Progenitor cell of endocrine pancreas (in vitro differentiated cells): ENCODE results near the gene NDUFS2. TPM values are rescaled to one million over a fixed set of nuclear protein-coding genes. Genes with fewer than 3 reads are reported as not detected.

Experiments
- DNase-seq: peaks from one replicate; pipeline ENCODE4 v3.0.0; 2021; ENCODE audit warnings: low spot score; ENCODE audit not compliant: unreplicated experiment
- H3K27ac Mint-ChIP-seq: 2 replicates; pipeline ENCODE4 v1.8.0; 2021; ENCODE audit warnings: mild to moderate bottlenecking, moderate library complexity, mixed read lengths
- H3K27me3 Mint-ChIP-seq: 2 replicates; pipeline ENCODE4 v1.8.0; 2021; ENCODE audit warnings: mixed read lengths
- H3K36me3 Mint-ChIP-seq: 2 replicates; pipeline ENCODE4 v1.8.0; 2022; ENCODE audit warnings: mixed read lengths; ENCODE audit not compliant: insufficient read depth
- H3K4me1 Mint-ChIP-seq: 2 replicates; pipeline ENCODE4 v1.8.0; 2021; ENCODE audit warnings: low read depth, mixed read lengths
- H3K4me3 Mint-ChIP-seq: 2 replicates; pipeline ENCODE4 v1.8.0; 2021; ENCODE audit warnings: low read depth, mild to moderate bottlenecking, moderate library complexity, mixed read lengths
- H3K9me3 Mint-ChIP-seq: 2 replicates; pipeline ENCODE4 v1.8.0; 2021; ENCODE audit warnings: low read depth, mixed read lengths
- CTCF ChIP-seq: fragments of 200-600 bp; sonication (generic); IDR thresholded peaks from one replicate; pipeline ENCODE4 v1.5.0; 2021; ENCODE audit warnings: antibody characterized with exemption, mild to moderate bottlenecking; ENCODE audit not compliant: unreplicated experiment
- total RNA-seq: library from RNA; stranded (reverse); gene quantifications from 2 replicates; pipeline ENCODE4 v1.2.1, GENCODE V29; 2021

Gene NDUFS2
- total RNA-seq, 1 donor from 2014 or later, result 103 TPM

- DNase-seq, result no peak
- no peak overlapping the region for H3K27ac Mint-ChIP-seq
- peaks cover 6% of the 10 kb centered on the region for H3K36me3 Mint-ChIP-seq
- no peaks in the 10 kb centered on the region for H3K9me3 Mint-ChIP-seq
- H3K27me3 Mint-ChIP-seq, result peaks cover 3% of the 10 kb centered on the region
- no peak overlapping the region for H3K4me3 Mint-ChIP-seq
- no peak for TF ChIP-seq CTCF
- peaks cover 16% of the 10 kb centered on the region for H3K4me1 Mint-ChIP-seq
Observed at GRCh38 chr1:161199506-161200139, 2.5 kb upstream of the NDUFS2 start.

DNA sequence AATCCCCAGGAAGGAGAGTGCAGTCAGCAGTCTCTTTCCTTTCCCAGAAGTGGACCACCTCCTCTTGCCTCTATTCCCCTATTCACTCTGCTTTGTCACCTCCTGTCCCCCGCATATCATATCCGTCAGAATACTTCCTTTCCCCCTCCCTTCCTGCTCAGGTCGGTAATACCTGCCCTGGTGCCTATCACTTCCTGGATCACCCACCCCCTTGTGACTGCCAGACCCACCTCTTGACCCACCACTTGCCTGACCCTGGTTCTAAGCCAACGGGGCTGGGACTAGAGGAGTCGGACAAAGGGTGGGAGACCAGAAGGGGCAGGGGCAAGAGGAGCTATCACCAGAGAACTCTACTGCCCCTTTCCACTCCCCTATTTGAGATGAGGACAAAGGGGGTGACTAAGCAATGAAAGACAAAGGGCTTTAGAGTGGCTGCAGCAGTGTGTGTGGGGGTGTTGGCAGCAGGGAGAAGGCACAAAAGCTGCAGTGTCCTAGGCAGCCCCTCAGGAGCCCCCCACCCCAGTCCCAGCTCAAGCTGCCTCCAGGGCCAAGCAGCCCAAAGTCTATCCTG, 1.7 kb upstream of the NDUFS2 start:
- Mint-ChIP-seq H3K36me3 (peaks cover 7% of the 10 kb centered on the region), H3K4me3 (no peak overlapping the region)

DNA sequence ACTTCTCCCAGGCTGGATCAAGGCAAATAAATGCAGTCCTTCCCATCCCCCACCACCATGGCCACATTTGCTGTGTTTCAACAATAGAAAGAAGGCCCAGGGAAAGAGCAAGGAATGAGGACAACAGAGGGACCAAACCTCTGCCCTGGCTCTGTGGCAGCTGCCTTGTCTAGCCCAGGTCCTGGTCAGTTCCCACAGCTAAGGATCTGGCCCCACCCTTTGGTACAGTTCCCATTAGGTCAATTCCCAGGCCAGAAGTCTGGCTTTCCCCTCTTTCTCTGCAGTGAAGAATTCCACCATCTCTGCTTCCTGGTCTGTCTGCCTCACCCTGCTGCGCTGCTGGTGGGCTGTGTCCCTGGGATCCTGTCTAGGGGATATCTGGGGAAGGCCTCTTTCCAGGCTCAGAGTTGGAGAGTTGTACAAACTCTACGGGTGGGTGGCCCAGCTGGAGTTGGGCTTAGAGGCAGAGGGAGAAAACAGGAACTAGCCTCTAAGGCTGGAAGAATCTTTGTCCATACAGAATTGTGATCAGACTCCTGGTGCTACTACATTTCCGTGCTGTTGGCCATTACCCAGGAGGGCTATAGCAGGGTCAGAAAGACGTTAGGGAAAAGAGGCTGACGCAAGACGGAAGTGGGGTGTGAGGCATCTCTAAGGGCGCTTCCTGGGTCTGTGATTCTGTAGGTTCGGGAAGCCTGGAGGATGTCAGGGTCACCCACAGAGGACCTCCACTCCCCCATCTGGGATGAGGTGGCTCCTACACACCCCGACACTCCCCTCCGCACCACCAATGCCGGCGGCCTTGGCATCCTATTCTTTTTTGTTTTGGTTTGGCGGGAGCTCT, 953 bp upstream of the NDUFS2 start:
- peak overlapping the region; percentile 85 for H3K4me3 Mint-ChIP-seq
- H3K4me1 Mint-ChIP-seq, result peaks cover 16% of the 10 kb centered on the region
- H3K27me3 Mint-ChIP-seq, result peaks cover 3% of the 10 kb centered on the region
- peaks cover 7% of the 10 kb centered on the region for H3K36me3 Mint-ChIP-seq
- peak overlapping the region; percentile 98 for H3K27ac Mint-ChIP-seq
- H3K9me3 Mint-ChIP-seq, result no peaks in the 10 kb centered on the region
- no peak for DNase-seq
- TF ChIP-seq CTCF, result no peak

More for the DNA sequence above, 1.7 kb upstream of the NDUFS2 start:
- H3K9me3 Mint-ChIP-seq, result no peaks in the 10 kb centered on the region
- H3K27me3 Mint-ChIP-seq, result peaks cover 3% of the 10 kb centered on the region
- H3K4me1 Mint-ChIP-seq, result peaks cover 16% of the 10 kb centered on the region
- no peak for DNase-seq
- H3K27ac Mint-ChIP-seq, result peak overlapping the region; percentile 77
- TF ChIP-seq CTCF, result no peak

GRCh38 chr1:161206411-161207140, 4.4 kb downstream of the NDUFS2 start:
- Mint-ChIP-seq H3K27ac (no peak overlapping the region), H3K4me1 (peaks cover 11% of the 10 kb centered on the region), H3K27me3 (no peaks in the 10 kb centered on the region), H3K4me3 (no peak overlapping the region), H3K36me3 (peaks cover 16% of the 10 kb centered on the region), H3K9me3 (no peaks in the 10 kb centered on the region)
- TF ChIP-seq CTCF, result no peak
- DNase-seq, result no peak

GRCh38 chr1:161207173-161207572, 5.0 kb downstream of the NDUFS2 start:
- Mint-ChIP-seq H3K36me3 (peaks cover 21% of the 10 kb centered on the region), H3K4me3 (no peak overlapping the region), H3K9me3 (no peaks in the 10 kb centered on the region), H3K4me1 (peaks cover 10% of the 10 kb centered on the region), H3K27ac (no peak overlapping the region), H3K27me3 (no peaks in the 10 kb centered on the region)
- TF ChIP-seq CTCF, result no peak
- DNase-seq, result no peak
